HepG2 (cell line): Measurements from ENCODE around the gene HAND1. TPM values are rescaled to one million over a fixed set of nuclear protein-coding genes. Genes with fewer than 3 reads are reported as not detected.
A peak's percentile ranks its signal among the peaks of the same experiment; 100 is the strongest.

ENCODE experiments used
- ARHGAP35 ChIP-seq: sonication (generic); formaldehyde crosslinking; IDR thresholded peaks from 2 replicates; pipeline ENCODE4 v1.9.0; 2022; ENCODE audit warnings: mild to moderate bottlenecking, inconsistent platforms, moderate library complexity, missing genetic modification reagents, borderline replicate concordance
- GMEB1 ChIP-seq: sonication (generic); formaldehyde crosslinking; IDR thresholded peaks from 2 replicates; pipeline ENCODE4 v1.5.1; 2020; ENCODE audit warnings: missing genetic modification reagents, mild to moderate bottlenecking, borderline replicate concordance
- HCFC1 ChIP-seq: fragments of 150-350 bp; IDR thresholded peaks from 2 replicates; pipeline ENCODE4 v1.6.1; 2014; ENCODE audit warnings: low read depth, low read length
- IKZF1 ChIP-seq: fragments of 450-650 bp; IDR thresholded peaks from 2 replicates; pipeline ENCODE4 v1.7.1; 2016
- ISX ChIP-seq: sonication (generic); formaldehyde crosslinking; conservative IDR thresholded peaks from 2 replicates; pipeline ENCODE4 v1.5.0; 2020; ENCODE audit warnings: missing genetic modification reagents
- KAT8 ChIP-seq: IDR thresholded peaks from 2 replicates; pipeline ENCODE4 v1.6.1; 2016; ENCODE audit warnings: missing genetic modification reagents, missing compliant biosample characterization
- MAX ChIP-seq: IDR thresholded peaks from 2 replicates; pipeline ENCODE4 v1.6.1; 2012; ENCODE audit warnings: inconsistent platforms
- NONO ChIP-seq, 2 experiments: fragments of 450-650 bp in 1 of 2; sonication (generic) in 1 of 2; formaldehyde crosslinking in 1 of 2; IDR thresholded peaks in 1 of 2; conservative IDR thresholded peaks in 1 of 2; 2 replicates each; pipeline versions ENCODE4 v1.6.1 to v1.8.0; 2017 to 2022; ENCODE audit warnings: mild to moderate bottlenecking in 1 of 2, missing genetic modification reagents in 1 of 2, moderate library complexity in 1 of 2
- PCBP2 ChIP-seq: fragments of 200-400 bp; formaldehyde crosslinking; optimal IDR thresholded peaks from 2 replicates; pipeline ENCODE3; 2018; ENCODE audit warnings: low read length, low read depth; ENCODE audit not compliant: poor library complexity, severe bottlenecking
- SPEN ChIP-seq: sonication (generic); formaldehyde crosslinking; IDR thresholded peaks from 2 replicates; pipeline ENCODE4 v1.5.1; 2020; ENCODE audit warnings: low read depth, mild to moderate bottlenecking, missing genetic modification reagents
- SSRP1 ChIP-seq: IDR thresholded peaks from 2 replicates; pipeline ENCODE4 v1.6.1; 2016; ENCODE audit warnings: control low read depth
- TEAD3 ChIP-seq: optimal IDR thresholded peaks from 2 replicates; pipeline ENCODE3; 2016; ENCODE audit warnings: borderline replicate concordance
- THAP9 ChIP-seq: sonication (generic); formaldehyde crosslinking; IDR thresholded peaks from 2 replicates; pipeline ENCODE4; 2020; ENCODE audit warnings: missing genetic modification reagents, mild to moderate bottlenecking, borderline replicate concordance
- ZBTB8A ChIP-seq: sonication (generic); formaldehyde crosslinking; IDR thresholded peaks from 2 replicates; pipeline ENCODE4 v1.4.0; 2020; ENCODE audit warnings: mild to moderate bottlenecking, low read depth, missing genetic modification reagents, borderline replicate concordance
- ZFP62 ChIP-seq: sonication (generic); formaldehyde crosslinking; IDR thresholded peaks from 2 replicates; pipeline ENCODE4 v1.4.0; 2020; ENCODE audit warnings: missing genetic modification reagents
- ZNF256 ChIP-seq: sonication (generic); formaldehyde crosslinking; conservative IDR thresholded peaks from 2 replicates; pipeline ENCODE4 v1.4.0; 2020; ENCODE audit warnings: missing genetic modification reagents
- ZNF337 ChIP-seq: sonication (generic); formaldehyde crosslinking; IDR thresholded peaks from 2 replicates; pipeline ENCODE4 v1.5.1; 2020; ENCODE audit warnings: missing genetic modification reagents, low read depth, mild to moderate bottlenecking, borderline replicate concordance
- ZNF44 ChIP-seq: sonication (generic); formaldehyde crosslinking; IDR thresholded peaks from 2 replicates; pipeline ENCODE4 v1.5.1; 2020; ENCODE audit warnings: mild to moderate bottlenecking, missing genetic modification reagents
- ZNF441 ChIP-seq: sonication (generic); formaldehyde crosslinking; IDR thresholded peaks from 2 replicates; pipeline ENCODE4 v1.7.0; 2021; ENCODE audit warnings: missing genetic modification reagents, borderline replicate concordance
- ZNF513 ChIP-seq: sonication (generic); formaldehyde crosslinking; conservative IDR thresholded peaks from 2 replicates; pipeline ENCODE4 v1.5.0; 2020; ENCODE audit warnings: missing genetic modification reagents
- ZNF562 ChIP-seq: sonication (generic); formaldehyde crosslinking; IDR thresholded peaks from 2 replicates; pipeline ENCODE4 v1.8.0; 2022; ENCODE audit warnings: missing genetic modification reagents, borderline replicate concordance
- ZNF720 ChIP-seq: sonication (generic); formaldehyde crosslinking; IDR thresholded peaks from 2 replicates; pipeline ENCODE4 v1.4.0; 2020; ENCODE audit warnings: missing genetic modification reagents
- ZNF746 ChIP-seq: sonication (generic); formaldehyde crosslinking; IDR thresholded peaks from 2 replicates; pipeline ENCODE4 v1.8.0; 2022; ENCODE audit warnings: mild to moderate bottlenecking, missing genetic modification reagents
- polyA plus RNA-seq, 8 experiments: library from polyadenylated mRNA; depleted of rRNA in 3 of 8; stranded (reverse) in 7 of 8; unstranded in 1 of 8; fragments of >200 nt; fragmentation: Illumina TruSeq in 4 of 8; extraction: Trizol in 4 of 8; gene quantifications; 2 replicates each; pipeline versions ENCODE4 v1.2.1 to v1.2.3, GENCODE V29; 2011 to 2016; ENCODE audit warnings: low read depth in 4 of 8, missing spikeins in 1 of 8, mixed read lengths in 1 of 8; ENCODE audit not compliant: insufficient read depth in 1 of 8
- total RNA-seq, 5 experiments: library from RNA; depleted of rRNA; stranded (reverse); fragments of >200 nt; fragmentation: Illumina TruSeq; extraction: Trizol; gene quantifications; 2 replicates each; pipeline ENCODE4 v1.2.3, GENCODE V29; 2016; ENCODE audit warnings: low read depth in 1 of 5

Gene HAND1
- total and polyA plus RNA-seq, 2 of the 13 experiments (the other 11 are each of a cell fraction or from before 2014, with no cell fraction given), result not detected

GRCh38 chr5:154444556-154445421 lies 33.2 kb downstream of the HAND1 start (continued):
- TF ChIP-seq NONO (IDR thresholded peaks at IDR 0.05) (no peak), NONO (CRISPR knock-in tag; conservative IDR thresholded peaks at IDR 0.05) (0 out of 2 replicates have a peak, but pooled peaks have one; percentile 3), ISX (CRISPR knock-in tag) (no peak), ZNF720 (CRISPR knock-in tag) (no peak), THAP9 (CRISPR knock-in tag) (0 out of 2 replicates have a peak, but pooled peaks have one; percentile 14), PCBP2 (no peak), GMEB1 (no peak), HCFC1 (no peak), ZNF513 (CRISPR knock-in tag) (no peak), ZNF441 (CRISPR knock-in tag) (no peak), ZBTB8A (CRISPR knock-in tag) (no peak), ZNF44 (CRISPR knock-in tag) (no peak), SPEN (CRISPR knock-in tag) (no peak; the same call in 1 of the 2 replicates), SSRP1 (0 out of 2 replicates have a peak, but pooled peaks have one; percentile 7), ZNF562 (CRISPR knock-in tag) (no peak), KAT8 (CRISPR knock-in tag) (no peak), ZFP62 (no peak), ZNF256 (CRISPR knock-in tag) (no peak), IKZF1 (no peak), ARHGAP35 (CRISPR knock-in tag) (no peak), ZNF746 (0 out of 2 replicates have a peak, but pooled peaks have one; percentile 37), TEAD3 (no peak), MAX (no peak), ZNF337 (CRISPR knock-in tag) (no peak)
